Left hindlimb (tissue), 1 donor: Measurements from ENCODE around the gene SEBOX.
A peak's percentile ranks its signal among the peaks of the same experiment; 100 is the strongest.
"Not testable (repeated sequence)": the region's sequence is repeated elsewhere in the genome, so short reads cannot be mapped to it uniquely, and the experiment has no call there.

Experiments
- DNase-seq: peaks from one replicate; pipeline ENCODE4 v3.0.0-alpha.2; 2018

SEBOX gene

GRCh38 chr17:28367641-28368305 lies 2.8 kb upstream of the SEBOX start:
- no peak for DNase-seq

DNA sequence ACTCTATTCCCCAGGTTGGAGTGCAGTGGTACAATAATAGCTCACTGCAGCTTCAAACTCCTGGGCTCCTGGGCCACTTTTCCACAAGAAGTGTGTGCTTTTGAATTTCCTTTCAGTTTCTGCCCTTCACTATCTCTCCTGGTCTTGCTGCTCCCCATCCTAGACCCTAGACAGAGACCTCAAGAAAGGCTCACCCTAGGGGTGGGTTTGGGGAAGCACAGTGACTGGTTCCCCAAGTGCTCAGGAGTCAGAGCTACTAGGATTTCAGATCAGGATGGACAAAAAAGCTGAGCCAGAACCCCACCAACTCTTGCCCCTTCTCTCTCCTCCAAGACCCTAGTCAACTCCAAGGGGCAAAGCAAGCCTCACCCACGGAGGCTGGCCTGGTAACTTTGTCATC lies 1.6 kb upstream of the SEBOX start:
- DNase-seq: no peak

DNA sequence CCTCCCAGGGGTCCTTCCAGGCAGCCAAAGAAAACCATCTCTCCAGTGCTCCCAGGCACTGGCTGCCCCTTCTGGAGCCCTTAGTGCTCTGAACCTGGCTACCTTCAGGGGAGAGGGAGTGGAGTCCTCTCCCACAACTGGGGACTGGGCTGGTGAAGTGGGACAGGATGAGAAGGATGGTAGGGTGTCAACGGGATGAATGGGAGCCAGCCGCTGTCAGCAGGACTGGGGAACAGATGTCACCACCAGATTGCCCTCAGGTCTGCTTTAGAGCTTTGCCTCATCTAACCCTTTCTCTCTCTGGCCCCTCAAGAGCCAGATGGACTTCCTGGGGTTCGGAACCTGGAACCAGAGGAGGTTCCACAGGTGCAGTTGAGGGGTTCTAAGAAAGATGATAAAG lies 488 bp upstream of the SEBOX start:
- DNase-seq: no peak

DNA sequence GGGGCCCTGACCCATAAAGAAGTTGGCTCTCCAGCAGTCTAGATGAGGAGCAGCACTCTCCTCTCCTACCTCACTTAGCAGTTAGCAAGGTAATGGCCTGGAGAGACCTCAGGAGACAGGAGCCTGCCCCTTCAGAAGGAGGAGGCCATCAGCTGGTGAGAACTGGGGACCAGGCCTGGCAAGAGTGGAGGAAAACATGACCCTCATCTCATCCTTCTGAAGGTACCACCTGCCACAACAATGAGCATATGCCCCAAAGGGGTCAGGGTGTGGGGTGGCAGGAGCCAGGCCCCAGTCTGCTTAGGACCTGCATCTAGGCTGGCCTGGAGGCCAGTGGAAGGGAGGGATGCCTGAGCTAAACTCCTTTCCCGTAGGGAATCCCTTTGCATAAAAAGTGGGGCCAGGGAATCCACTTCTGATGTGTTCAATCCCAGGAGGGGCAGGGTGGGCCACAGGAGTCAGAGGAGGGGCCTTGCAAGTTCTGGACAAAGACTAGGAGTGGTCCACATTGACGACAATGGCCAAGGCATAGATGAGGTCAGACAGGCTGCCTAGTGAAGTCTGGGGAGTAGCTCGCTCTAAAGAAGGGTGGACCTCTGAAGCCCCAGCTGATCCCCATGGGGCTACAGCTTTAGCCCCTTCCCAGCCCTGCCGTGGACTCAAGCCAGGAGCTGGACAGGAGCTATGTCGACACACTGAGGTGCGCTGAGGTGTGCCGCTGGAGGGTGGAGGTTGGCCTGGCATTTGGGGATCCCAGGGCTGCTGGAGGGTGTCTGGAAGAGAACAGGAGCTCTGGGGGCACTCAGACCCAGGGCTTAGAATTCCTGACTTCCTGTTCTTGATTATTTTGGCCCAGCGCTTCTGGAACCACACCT lies 986 bp downstream of the SEBOX start:
- DNase-seq: no peak

DNA sequence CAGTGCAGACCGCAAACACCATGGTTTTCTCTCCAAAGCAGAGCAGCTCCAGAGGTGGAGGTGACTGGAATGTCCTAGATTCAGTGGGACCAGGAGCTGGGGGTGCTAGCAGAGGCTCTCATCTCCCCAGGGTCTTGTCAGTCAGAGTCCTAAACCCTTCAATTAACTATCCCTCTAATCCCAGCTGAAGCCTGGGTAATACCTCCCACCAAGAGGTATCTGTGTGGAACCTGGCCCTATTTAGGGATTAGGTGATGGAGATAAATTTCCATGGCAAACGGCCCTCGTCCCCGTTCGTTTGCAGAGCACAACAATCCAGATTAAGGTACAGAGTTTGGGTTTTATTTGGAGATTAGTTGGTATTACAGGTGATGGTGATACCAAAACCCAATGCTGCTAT lies 1.8 kb downstream of the SEBOX start:
- no peak for DNase-seq

- DNase-seq: no peak
Measured at GRCh38 chr17:28357901-28358197, 7.2 kb downstream of the SEBOX start.

GRCh38 chr17:28357061-28357900 lies 7.7 kb downstream of the SEBOX start, which contains the start of gene POLDIP2:
Gene POLDIP2, minus strand, starts transcription at chr17:28357527. Its CDS starts 79 bp downstream, at chr17:28357448.
- DNase-seq: peak; percentile 97

- no peak for DNase-seq
Measured at GRCh38 chr17:28350271-28350670, 14.7 kb downstream of the SEBOX start.

GRCh38 chr17:28348979-28349378 lies 16.0 kb downstream of the SEBOX start:
- DNase-seq: no peak

DNA sequence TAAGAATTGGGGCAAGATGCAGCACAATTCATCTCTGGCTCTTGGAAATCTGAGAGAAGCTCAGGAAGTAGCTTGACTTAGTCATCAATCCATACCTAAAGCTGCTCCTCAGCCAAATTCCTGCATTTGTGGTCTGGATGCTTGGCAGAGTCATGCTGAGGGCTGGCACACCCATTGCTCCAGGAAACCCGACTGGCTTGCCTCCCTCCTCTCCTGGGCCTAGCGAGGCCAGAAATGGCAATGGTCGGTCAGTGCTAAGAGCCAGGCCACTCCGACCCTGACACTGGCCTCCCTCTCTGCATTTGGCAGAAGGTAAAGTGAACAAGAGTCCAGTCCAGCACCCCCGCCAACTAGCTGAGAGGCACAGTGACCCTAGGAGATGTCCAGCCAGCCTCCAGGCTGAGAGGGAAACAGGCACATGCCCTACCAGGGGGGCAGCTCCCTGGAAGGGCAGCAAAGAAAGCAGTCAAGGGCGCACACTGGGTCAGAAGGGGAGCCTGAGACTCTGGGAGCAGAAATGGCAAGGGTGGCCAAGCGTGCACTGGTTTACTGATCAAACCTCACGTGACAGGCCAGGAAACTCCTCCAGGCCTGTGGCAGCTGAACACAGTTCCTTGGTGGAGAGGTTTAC lies 17.6 kb downstream of the SEBOX start:
- no peak for DNase-seq

DNA sequence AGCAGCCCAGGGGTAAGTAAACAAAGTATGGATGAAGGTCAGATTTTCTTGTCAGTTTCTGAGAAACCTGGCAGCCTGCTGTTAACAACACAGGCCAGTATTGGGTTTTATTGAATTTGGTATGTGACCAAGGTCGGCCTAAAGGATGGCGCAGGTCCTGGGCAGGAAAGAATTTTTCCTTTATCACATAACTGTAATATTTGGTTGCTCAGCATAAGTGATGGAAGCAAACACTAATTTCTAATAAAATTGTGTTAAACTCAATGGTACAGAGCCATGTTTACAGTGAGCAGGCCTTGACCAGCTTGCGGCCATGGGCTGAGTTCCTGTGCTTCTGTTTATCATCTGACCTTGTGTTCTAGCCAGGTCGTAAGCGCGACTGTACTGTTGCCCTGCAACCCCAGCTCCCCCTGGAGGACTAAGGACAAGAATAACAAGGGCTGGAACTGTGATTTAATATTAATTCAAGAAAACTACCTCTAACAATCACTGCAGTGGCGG lies 18.2 kb downstream of the SEBOX start:
- no peak for DNase-seq

DNA sequence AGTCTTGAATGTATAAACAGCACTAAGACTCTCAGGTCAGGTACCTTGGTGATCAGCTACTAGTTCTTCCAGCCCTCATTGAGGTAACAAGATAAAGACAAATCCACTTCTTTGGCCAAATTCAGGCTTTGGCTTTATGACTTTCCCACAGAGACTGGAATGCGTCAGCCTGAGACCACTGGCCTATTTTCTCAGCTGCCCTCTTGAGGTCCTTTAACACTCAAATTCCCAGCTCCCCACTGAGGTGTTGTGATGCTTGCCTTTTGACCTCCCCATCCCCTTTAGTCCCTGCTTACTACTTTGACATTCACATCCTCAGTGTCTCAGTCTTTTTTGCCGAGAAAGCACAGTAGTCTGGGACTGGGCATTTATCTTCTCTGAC lies 18.8 kb downstream of the SEBOX start:
- no peak for DNase-seq

DNA sequence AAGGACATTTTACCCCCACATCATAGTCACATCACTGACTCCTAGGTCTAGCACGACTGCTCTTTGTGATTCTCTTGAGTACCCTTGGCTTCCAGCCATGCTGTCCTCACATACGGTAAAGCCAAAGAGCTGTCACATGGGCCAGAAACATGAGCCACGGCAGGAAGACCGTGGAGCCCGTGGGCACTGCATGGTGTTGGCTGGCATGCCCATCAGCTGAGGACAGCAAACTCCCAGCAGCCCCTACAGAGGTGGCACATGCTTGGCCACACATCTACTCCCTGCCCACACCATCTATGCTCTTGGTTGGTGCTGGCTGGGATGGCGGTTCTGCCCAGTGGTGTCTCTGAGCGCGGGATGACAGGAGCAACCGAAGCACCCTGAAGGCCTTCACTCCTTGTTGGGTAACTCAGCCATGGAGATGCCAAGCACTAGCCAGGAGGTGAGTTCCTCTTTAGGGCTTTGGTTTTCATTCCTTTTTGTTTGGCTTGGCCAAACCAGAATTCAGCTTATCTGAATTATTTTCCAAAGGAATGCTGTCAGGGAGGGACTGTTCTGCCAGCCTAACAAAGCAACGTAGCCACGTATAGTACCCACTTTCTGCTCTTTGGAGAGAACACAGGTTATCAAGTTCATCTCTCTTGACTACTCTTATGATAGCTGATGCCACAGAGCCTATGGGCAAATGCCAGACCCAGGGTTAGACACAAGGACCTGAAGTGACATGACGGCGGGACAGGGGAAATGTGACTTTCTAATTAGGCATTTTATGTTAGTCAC lies 19.4 kb downstream of the SEBOX start:
- no peak for DNase-seq

DNA sequence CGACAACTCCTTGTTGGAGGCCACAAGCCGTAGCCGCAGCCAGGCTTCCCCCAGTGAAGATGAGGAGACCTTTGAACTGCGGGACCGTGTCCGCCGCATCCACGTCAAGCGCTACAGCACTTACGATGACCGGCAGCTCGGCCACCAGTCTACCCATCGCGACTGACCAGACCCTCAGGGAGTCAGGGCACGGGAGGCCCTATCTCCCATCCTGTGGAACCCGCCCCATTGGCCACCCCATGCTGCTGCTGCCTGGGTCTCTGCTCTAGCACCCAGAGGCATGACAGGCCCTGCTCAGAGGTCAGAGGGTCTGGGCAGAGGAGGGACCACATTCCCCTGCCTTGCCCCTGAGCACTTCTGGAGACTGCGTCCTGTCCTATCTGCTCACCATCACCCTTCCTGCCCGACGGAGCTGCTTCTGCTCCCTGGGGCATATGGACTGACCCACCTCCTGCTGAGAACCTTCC lies 20.5 kb downstream of the SEBOX start:
- no peak for DNase-seq

DNA sequence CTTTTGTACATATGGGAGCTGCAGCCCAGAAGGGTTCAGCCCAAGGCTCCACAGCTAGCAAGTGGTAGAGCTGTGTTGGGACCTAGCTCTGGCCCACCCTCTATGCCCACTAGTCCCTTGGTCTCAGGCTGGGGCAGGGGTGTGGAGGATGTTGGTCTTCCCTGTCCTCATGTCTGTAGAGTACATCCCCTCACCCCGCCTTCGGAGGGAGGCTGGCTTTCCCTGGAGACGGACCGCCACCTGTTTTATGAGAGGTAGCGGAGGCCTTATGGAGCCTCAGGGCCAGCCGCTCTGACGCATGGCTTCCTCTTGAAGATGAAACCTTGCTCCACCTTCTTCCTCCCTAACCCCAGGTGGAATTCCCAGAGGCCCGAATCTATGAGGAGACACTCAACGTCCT lies 21.0 kb downstream of the SEBOX start:
- DNase-seq: no peak

GRCh38 chr17:28343491-28343932 lies 21.5 kb downstream of the SEBOX start:
- DNase-seq: no peak

- DNase-seq: no peak
Measured at GRCh38 chr17:28342313-28342712, 22.7 kb downstream of the SEBOX start.

DNA sequence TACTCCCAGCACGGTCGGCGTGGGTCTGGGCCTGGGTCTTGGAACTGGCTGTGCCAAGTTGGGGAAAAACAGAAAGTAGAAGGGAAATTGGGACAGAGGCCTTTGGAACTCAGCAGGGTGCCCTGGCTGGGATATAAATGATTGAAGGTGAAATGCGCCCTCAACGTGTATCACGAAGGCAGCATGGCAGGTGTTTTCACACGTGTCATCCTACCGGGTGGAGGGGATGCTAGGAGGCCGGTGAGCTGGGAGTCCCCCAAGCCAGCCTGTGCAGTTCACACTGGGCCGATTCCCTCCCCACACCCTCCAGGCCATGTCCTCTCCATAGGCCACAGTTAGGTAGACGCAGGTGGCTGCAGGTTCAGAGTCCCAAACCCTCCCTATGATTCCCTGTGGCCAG lies 23.5 kb downstream of the SEBOX start:
- DNase-seq: no peak

DNA sequence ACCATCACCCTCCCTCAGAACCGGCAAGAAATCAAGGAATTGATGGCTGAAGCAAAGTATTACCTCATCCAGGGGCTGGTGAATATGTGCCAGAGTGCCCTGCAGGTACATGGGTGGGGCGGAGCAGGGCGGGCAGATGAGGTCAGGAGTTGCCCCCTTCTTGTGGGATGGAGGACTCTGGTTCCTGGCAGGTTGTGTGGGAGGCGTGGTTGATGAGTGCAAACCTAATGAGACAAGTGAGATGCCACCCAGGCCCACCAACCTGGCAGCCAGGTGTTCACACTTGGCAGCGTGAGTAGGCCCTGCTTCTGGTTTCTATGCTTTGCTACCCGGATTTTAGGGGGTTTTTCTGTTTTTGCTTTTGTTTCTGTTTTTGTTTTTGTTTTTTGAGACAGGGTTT lies 24.6 kb downstream of the SEBOX start:
- no peak for DNase-seq

- no peak for DNase-seq
Measured at GRCh38 chr17:28339431-28339830, 25.6 kb downstream of the SEBOX start.

GRCh38 chr17:28338769-28339212 lies 26.2 kb downstream of the SEBOX start:
- not testable (repeated sequence) for DNase-seq
